CD4-positive, alpha-beta T cell (primary cell): ENCODE results near the gene ATL3. TPM values are rescaled to one million over a fixed set of nuclear protein-coding genes. Genes with fewer than 3 reads are reported as not detected.

Experiments
- ATAC-seq: fragments of 200-7000 bp; cut with Tn5 transposase; one replicate; pipeline ENCODE4 v1.10.0; 2022; ENCODE audit warnings: mild to moderate bottlenecking; ENCODE audit not compliant: poor library complexity
- CTCF ChIA-PET: fragments of 350-600 bp; sonication (Branson Sonifier 250); formaldehyde crosslinking; loops from one replicate; lab custom pipeline; 2021; ENCODE audit warnings: antibody characterized with exemption, inconsistent platforms; lab: Charles Lee
- POLR2A ChIA-PET: fragments of 350-600 bp; sonication (Branson Sonifier 250); formaldehyde crosslinking; loops from one replicate; lab custom pipeline; 2021; ENCODE audit warnings: antibody characterized with exemption, inconsistent platforms; lab: Charles Lee
- DNase-seq, 14 experiments: peaks; one replicate each; pipeline ENCODE4 v3.0.0-alpha.2; 2013 to 2020; ENCODE audit warnings: mixed read lengths in 2 of 14
- H3K27ac ChIP-seq, 2 donors: one replicate each; pipeline versions ENCODE4 v1.5.1 to v1.7.0; 2013; ENCODE audit warnings: low read length in 2 of 2, low read depth in 1 of 2, mild to moderate bottlenecking in 1 of 2
- H3K27me3 ChIP-seq, 2 experiments: 1 replicate in 1 of 2; 2 replicates in 1 of 2; pipeline versions ENCODE4 v1.6.1 to v1.7.0; 2013; ENCODE audit warnings: low read length in 2 of 2, control low read depth in 1 of 2, mild to moderate bottlenecking in 1 of 2, moderate library complexity in 1 of 2; ENCODE audit not compliant: insufficient read depth in 2 of 2, control insufficient read depth in 1 of 2
- H3K36me3 ChIP-seq: one replicate; pipeline ENCODE4 v1.6.1; 2013; ENCODE audit warnings: low read length, control low read depth; ENCODE audit not compliant: insufficient read depth
- H3K4me1 ChIP-seq: one replicate; pipeline ENCODE4 v1.6.1; 2013; ENCODE audit warnings: low read length, control low read depth; ENCODE audit not compliant: insufficient read depth
- H3K4me3 ChIP-seq: one replicate; pipeline ENCODE4 v1.5.1; 2013; ENCODE audit warnings: mild to moderate bottlenecking, low read length, moderate library complexity
- H3K9me3 ChIP-seq, 2 experiments: 1 replicate in 1 of 2; 2 replicates in 1 of 2; pipeline versions ENCODE4 v1.6.1 to v1.7.0; 2013; ENCODE audit warnings: low read length in 2 of 2, mild to moderate bottlenecking in 2 of 2, control low read depth in 1 of 2, moderate library complexity in 1 of 2; ENCODE audit not compliant: control insufficient read depth in 1 of 2, insufficient read depth in 1 of 2
- H3K27ac Mint-ChIP-seq: one replicate; pipeline ENCODE4 v1.8.0; 2020; ENCODE audit warnings: mixed read lengths
- H3K27me3 Mint-ChIP-seq: one replicate; pipeline ENCODE4 v1.8.0; 2021; ENCODE audit warnings: mixed read lengths
- H3K36me3 Mint-ChIP-seq: one replicate; pipeline ENCODE4 v1.8.0; 2021; ENCODE audit warnings: low read depth, mixed read lengths
- H3K4me1 Mint-ChIP-seq: one replicate; pipeline ENCODE4 v1.8.0; 2021; ENCODE audit warnings: low read depth, mixed read lengths
- H3K4me3 Mint-ChIP-seq: one replicate; pipeline ENCODE4 v1.8.0; 2020; ENCODE audit warnings: mild to moderate bottlenecking, mixed read lengths
- H3K9me3 Mint-ChIP-seq: one replicate; pipeline ENCODE4 v1.8.0; 2020; ENCODE audit warnings: mixed read lengths
- intact Hi-C, 2 experiments: fragments of 100-400 bp; cut with DNase I in 1 of 2; cut with micrococcal nuclease in 1 of 2; formaldehyde crosslinking; loops; one replicate each; pipeline versions ENCODE4 v1.15.1 to v1.9.0; 2023 to 2025; cut with DNase I, micrococcal nuclease
- total RNA-seq, 174 experiments: library from RNA in 2 of 174; stranded (reverse) in 2 of 174; gene quantifications; one replicate each; pipeline ENCODE4 v1.2.3 and lab custom pipeline; 2021 to 2026
- TF ChIP-seq, protein P1 (sequence below): fragments of 200-600 bp; IDR thresholded peaks from one replicate; pipeline ENCODE4 v1.8.0; 2022; ENCODE audit warnings: antibody characterized with exemption, mild to moderate bottlenecking

ATL3 gene
- total RNA-seq, 2 experiments from 2014 or later: 14.5 to 16.5 TPM

DNA sequence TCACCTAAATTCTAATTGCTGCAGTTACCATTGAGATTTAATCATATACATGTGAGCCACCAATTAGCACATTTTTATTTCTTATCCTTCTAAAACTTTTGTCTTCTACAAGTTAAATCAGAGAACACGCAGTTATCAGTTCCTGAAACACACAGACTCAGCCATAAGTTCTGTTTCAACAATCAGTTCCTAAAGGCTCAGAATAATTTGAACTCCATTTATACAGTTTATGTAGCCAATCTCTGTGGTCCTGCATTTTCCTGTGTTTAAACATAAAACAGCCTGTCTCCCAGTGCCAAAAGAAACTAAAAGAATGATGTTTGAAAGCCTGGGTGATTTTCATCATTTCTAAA, 59.8 kb downstream of the ATL3 start:
- peaks cover 16% of the 10 kb centered on the region for H3K4me1 ChIP-seq
- H3K27me3 ChIP-seq: peaks cover 0 to 3% of the 10 kb centered on the region in 2 experiments
- Mint-ChIP-seq H3K36me3 (no peaks in the 10 kb centered on the region), H3K9me3 (no peaks in the 10 kb centered on the region), H3K4me1 (peaks cover 25% of the 10 kb centered on the region), H3K4me3 (no peak overlapping the region), H3K27ac (no peak overlapping the region), H3K27me3 (no peaks in the 10 kb centered on the region)
- POLR2A ChIA-PET: no interaction called here
- no peaks in the 10 kb centered on the region for H3K36me3 ChIP-seq
- no peaks in the 10 kb centered on the region for H3K9me3 ChIP-seq
- TF ChIP-seq, protein P1, sequence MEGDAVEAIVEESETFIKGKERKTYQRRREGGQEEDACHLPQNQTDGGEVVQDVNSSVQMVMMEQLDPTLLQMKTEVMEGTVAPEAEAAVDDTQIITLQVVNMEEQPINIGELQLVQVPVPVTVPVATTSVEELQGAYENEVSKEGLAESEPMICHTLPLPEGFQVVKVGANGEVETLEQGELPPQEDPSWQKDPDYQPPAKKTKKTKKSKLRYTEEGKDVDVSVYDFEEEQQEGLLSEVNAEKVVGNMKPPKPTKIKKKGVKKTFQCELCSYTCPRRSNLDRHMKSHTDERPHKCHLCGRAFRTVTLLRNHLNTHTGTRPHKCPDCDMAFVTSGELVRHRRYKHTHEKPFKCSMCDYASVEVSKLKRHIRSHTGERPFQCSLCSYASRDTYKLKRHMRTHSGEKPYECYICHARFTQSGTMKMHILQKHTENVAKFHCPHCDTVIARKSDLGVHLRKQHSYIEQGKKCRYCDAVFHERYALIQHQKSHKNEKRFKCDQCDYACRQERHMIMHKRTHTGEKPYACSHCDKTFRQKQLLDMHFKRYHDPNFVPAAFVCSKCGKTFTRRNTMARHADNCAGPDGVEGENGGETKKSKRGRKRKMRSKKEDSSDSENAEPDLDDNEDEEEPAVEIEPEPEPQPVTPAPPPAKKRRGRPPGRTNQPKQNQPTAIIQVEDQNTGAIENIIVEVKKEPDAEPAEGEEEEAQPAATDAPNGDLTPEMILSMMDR: no peak
- H3K27ac ChIP-seq: no peak overlapping the region
- no peak for DNase-seq
- CTCF ChIA-PET: no interaction called here
- ATAC-seq: no peak
- intact Hi-C loops: loop anchor here in 1 of 2 experiments (5.0 kb wide), 1 partner anchor 44 kb away; no protein-coding TSS in a partner anchor
- H3K4me3 ChIP-seq: no peak overlapping the region

DNA sequence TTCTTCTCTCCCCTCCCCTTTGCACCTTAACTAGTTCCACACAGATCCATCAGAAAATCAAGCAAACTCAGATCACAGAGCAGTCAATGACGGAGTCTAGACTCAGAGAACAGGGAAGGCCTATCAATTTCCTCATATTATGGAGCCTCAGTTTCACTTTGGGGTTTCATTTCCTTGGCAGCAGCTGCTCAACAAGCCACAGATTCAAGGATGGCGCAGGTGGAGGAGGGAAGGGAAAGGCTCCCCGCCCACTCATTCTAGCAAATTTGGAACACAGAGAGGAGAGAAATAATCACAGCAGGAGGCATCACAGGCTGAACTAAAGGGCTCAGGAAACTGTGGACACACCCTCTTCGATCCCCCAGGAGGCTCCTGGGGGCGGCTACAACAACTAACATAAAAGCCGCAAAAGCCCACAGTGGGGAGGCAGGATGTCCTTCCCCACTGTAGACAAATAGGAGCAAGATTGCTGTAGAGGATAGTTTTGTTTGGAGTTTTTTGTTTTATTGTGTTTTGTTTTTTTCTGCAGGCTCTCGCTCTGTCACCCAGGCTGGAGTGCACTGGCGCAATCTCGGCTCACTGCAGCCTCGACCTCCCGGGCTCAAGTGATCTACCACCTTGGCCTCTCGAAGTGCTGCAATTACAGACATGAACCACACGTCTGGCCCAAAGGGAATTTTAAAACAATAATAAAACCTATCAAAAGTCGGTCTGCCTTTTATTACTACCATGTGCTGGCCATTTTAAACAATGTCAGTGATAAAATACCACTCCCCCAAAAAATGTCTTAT, 60.4 kb downstream of the ATL3 start:
- peaks cover 25% of the 10 kb centered on the region for H3K4me1 Mint-ChIP-seq
- peaks cover 16% of the 10 kb centered on the region for H3K4me1 ChIP-seq
- H3K4me3 ChIP-seq: no peak overlapping the region
- POLR2A ChIA-PET: no interaction called here
- peak overlapping the region; percentile 24 for H3K27ac Mint-ChIP-seq
- intact Hi-C loops: loop anchor here in 1 of 2 experiments (5.0 kb wide), 1 partner anchor 43 kb away; no protein-coding TSS in a partner anchor
- H3K27ac ChIP-seq: no peak overlapping the region
- peak in 1 of 14 experiments; percentile 27 for DNase-seq
- H3K4me3 Mint-ChIP-seq: no peak overlapping the region
- H3K9me3 ChIP-seq: no peaks in the 10 kb centered on the region
- no peak for ATAC-seq
- no peaks in the 10 kb centered on the region for H3K9me3 Mint-ChIP-seq
- CTCF ChIA-PET: no interaction called here
- H3K36me3 ChIP-seq: no peaks in the 10 kb centered on the region
- TF ChIP-seq, protein P1: no peak
- no peaks in the 10 kb centered on the region for H3K36me3 Mint-ChIP-seq
- H3K27me3 ChIP-seq: peaks cover 0 to 3% of the 10 kb centered on the region in 2 experiments
- no peaks in the 10 kb centered on the region for H3K27me3 Mint-ChIP-seq

DNA sequence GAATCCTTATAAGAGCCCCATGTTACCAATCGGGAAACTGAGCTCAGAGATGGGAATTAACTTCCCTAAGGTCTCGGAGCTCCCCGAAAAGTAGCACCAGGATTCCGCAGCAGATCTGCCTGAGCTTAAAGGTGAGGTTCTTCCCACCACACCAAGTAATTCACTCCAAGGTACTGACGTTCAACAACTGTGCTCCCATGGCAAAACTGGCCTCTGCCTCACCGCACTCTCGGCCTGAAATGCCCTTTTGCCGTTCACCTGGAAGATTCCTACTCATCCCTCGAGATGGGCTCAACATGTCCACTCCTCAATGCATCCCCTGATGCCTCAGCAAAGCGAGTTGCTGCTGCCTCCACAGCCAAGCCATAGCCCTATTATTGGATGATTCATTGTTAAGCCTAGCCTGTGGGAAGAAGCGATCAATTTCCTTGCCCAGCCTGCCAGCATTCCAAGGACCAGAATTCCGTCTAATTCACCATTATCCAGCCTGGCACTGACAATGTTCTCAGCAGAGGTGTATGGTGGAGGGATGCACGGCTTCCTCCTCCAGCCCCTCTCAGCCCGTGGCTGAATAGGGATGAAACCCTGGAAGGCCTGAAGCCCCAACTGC, 61.1 kb downstream of the ATL3 start:
- TF ChIP-seq, protein P1: no peak
- no peak overlapping the region for H3K27ac ChIP-seq
- H3K4me1 ChIP-seq: peaks cover 16% of the 10 kb centered on the region
- ChIA-PET CTCF (no interaction called here), POLR2A (no interaction called here)
- no peaks in the 10 kb centered on the region for H3K27me3 Mint-ChIP-seq
- intact Hi-C loops: loop anchor here in 1 of 2 experiments (5.0 kb wide), 1 partner anchor 43 kb away; no protein-coding TSS in a partner anchor
- peaks cover 0 to 3% of the 10 kb centered on the region in 2 experiments for H3K27me3 ChIP-seq
- H3K9me3 ChIP-seq: no peaks in the 10 kb centered on the region
- DNase-seq (no peak), ATAC-seq (no peak)
- no peak overlapping the region for H3K4me3 Mint-ChIP-seq
- H3K27ac Mint-ChIP-seq: peak overlapping the region; percentile 24
- H3K36me3 ChIP-seq: no peaks in the 10 kb centered on the region
- no peak overlapping the region for H3K4me3 ChIP-seq
- no peaks in the 10 kb centered on the region for H3K36me3 Mint-ChIP-seq
- peaks cover 25% of the 10 kb centered on the region for H3K4me1 Mint-ChIP-seq
- H3K9me3 Mint-ChIP-seq: no peaks in the 10 kb centered on the region
